HepG2 (cell line): Measurements from ENCODE around the gene B4GALT5. TPM values are rescaled to one million over a fixed set of nuclear protein-coding genes. Genes with fewer than 3 reads are reported as not detected.

ENCODE experiments used
- CCAR2 ChIP-seq: fragments of 200-400 bp; formaldehyde crosslinking; optimal IDR thresholded peaks from 2 replicates; pipeline ENCODE3; 2018; ENCODE audit warnings: low read depth, mild to moderate bottlenecking, low read length, moderate library complexity
- CEBPB ChIP-seq: IDR thresholded peaks from 2 replicates; pipeline ENCODE4 v1.6.1; 2011; ENCODE audit warnings: low read depth, low read length, improper control_type of control experiment, borderline replicate concordance
- DR1 ChIP-seq: sonication (generic); formaldehyde crosslinking; IDR thresholded peaks from 2 replicates; pipeline ENCODE4 v1.8.0; 2021; ENCODE audit warnings: mild to moderate bottlenecking, missing genetic modification reagents, inconsistent platforms
- MED1 ChIP-seq: sonication (generic); formaldehyde crosslinking; IDR thresholded peaks from 2 replicates; pipeline ENCODE4 v1.4.0; 2020; ENCODE audit warnings: missing genetic modification reagents
- MIXL1 ChIP-seq: IDR thresholded peaks from 2 replicates; pipeline ENCODE4 v1.6.1; 2016
- MTF1 ChIP-seq: sonication (generic); formaldehyde crosslinking; IDR thresholded peaks from 2 replicates; pipeline ENCODE4 v1.5.0; 2020; ENCODE audit warnings: missing genetic modification reagents
- RCOR2 ChIP-seq: IDR thresholded peaks from 2 replicates; pipeline ENCODE4 v1.6.1; 2016; ENCODE audit warnings: missing biosample characterization, missing genetic modification reagents
- ZKSCAN1 ChIP-seq: fragments of 150-350 bp; IDR thresholded peaks from 2 replicates; pipeline ENCODE4 v1.6.1; 2014; ENCODE audit warnings: low read length
- ZMYM4 ChIP-seq: sonication (generic); formaldehyde crosslinking; IDR thresholded peaks from 2 replicates; pipeline ENCODE4 v1.8.1; 2023; ENCODE audit warnings: mild to moderate bottlenecking, missing genetic modification reagents
- ZNF75D ChIP-seq: sonication (generic); formaldehyde crosslinking; IDR thresholded peaks from 2 replicates; pipeline ENCODE4 v1.8.1; 2023; ENCODE audit warnings: missing genetic modification reagents, mild to moderate bottlenecking, borderline replicate concordance
- ZNF770 ChIP-seq: sonication (generic); formaldehyde crosslinking; IDR thresholded peaks from 2 replicates; pipeline ENCODE4 v1.5.0; 2020; ENCODE audit warnings: mild to moderate bottlenecking, missing genetic modification reagents
- ZNF773 ChIP-seq: sonication (generic); formaldehyde crosslinking; IDR thresholded peaks from 2 replicates; pipeline ENCODE4 v1.4.0; 2020; ENCODE audit warnings: missing genetic modification reagents, borderline replicate concordance
- ZNF780A ChIP-seq: sonication (generic); formaldehyde crosslinking; IDR thresholded peaks from 2 replicates; pipeline ENCODE4 v1.8.0; 2022; ENCODE audit warnings: mild to moderate bottlenecking, missing genetic modification reagents, moderate library complexity
- polyA plus RNA-seq, 8 experiments: library from polyadenylated mRNA; depleted of rRNA in 3 of 8; stranded (reverse) in 7 of 8; unstranded in 1 of 8; fragments of >200 nt; fragmentation: Illumina TruSeq in 4 of 8; extraction: Trizol in 4 of 8; gene quantifications; 2 replicates each; pipeline versions ENCODE4 v1.2.1 to v1.2.3, GENCODE V29; 2011 to 2016; ENCODE audit warnings: low read depth in 4 of 8, missing spikeins in 1 of 8, mixed read lengths in 1 of 8; ENCODE audit not compliant: insufficient read depth in 1 of 8
- total RNA-seq, 5 experiments: library from RNA; depleted of rRNA; stranded (reverse); fragments of >200 nt; fragmentation: Illumina TruSeq; extraction: Trizol; gene quantifications; 2 replicates each; pipeline ENCODE4 v1.2.3, GENCODE V29; 2016; ENCODE audit warnings: low read depth in 1 of 5
- TF ChIP-seq, protein P1 (sequence below): sonication (generic); formaldehyde crosslinking; IDR thresholded peaks from 2 replicates; pipeline ENCODE4 v1.5.1; 2020; ENCODE audit warnings: mild to moderate bottlenecking, missing genetic modification reagents, borderline replicate concordance
- TF ChIP-seq, protein P2 (sequence below), 2 experiments: sonication (generic) in 1 of 2; formaldehyde crosslinking in 1 of 2; IDR thresholded peaks; 2 replicates each; pipeline versions ENCODE4 v1.4.0 to v1.6.1; 2016 to 2020; ENCODE audit warnings: borderline replicate concordance in 1 of 2, low read depth in 1 of 2, mild to moderate bottlenecking in 1 of 2, missing genetic modification reagents in 1 of 2
- TF ChIP-seq, protein P3 (sequence below): sonication (generic); formaldehyde crosslinking; IDR thresholded peaks from 2 replicates; pipeline ENCODE4 v1.5.1; 2020; ENCODE audit warnings: missing genetic modification reagents, mild to moderate bottlenecking, borderline replicate concordance
- TF ChIP-seq, protein P4 (sequence below): sonication (generic); formaldehyde crosslinking; IDR thresholded peaks from 2 replicates; pipeline ENCODE4 v1.4.0; 2020; ENCODE audit warnings: missing genetic modification reagents, low read depth, mild to moderate bottlenecking, borderline replicate concordance

B4GALT5 gene
- total and polyA plus RNA-seq, 2 of the 13 experiments (the other 11 are each of a cell fraction or from before 2014, with no cell fraction given), result 27.3 to 30.9 TPM

DNA sequence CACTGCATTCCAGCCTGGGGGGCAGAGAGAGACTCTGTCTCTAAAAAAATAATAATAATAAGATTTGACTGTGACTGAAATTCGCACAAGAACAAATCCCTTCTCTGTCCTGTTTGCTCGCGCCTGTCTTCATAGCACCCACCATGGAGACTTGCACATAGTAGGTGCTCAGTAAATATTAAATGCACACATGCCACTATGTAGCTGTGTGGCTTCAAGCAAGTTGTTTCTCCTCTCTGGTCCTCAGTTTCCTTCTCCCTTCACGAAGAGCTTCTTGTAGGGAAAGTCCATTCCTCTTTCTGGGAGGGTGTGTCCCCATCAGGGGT lies 130.4 kb downstream of the B4GALT5 start (continued):
- TF ChIP-seq, protein P1, sequence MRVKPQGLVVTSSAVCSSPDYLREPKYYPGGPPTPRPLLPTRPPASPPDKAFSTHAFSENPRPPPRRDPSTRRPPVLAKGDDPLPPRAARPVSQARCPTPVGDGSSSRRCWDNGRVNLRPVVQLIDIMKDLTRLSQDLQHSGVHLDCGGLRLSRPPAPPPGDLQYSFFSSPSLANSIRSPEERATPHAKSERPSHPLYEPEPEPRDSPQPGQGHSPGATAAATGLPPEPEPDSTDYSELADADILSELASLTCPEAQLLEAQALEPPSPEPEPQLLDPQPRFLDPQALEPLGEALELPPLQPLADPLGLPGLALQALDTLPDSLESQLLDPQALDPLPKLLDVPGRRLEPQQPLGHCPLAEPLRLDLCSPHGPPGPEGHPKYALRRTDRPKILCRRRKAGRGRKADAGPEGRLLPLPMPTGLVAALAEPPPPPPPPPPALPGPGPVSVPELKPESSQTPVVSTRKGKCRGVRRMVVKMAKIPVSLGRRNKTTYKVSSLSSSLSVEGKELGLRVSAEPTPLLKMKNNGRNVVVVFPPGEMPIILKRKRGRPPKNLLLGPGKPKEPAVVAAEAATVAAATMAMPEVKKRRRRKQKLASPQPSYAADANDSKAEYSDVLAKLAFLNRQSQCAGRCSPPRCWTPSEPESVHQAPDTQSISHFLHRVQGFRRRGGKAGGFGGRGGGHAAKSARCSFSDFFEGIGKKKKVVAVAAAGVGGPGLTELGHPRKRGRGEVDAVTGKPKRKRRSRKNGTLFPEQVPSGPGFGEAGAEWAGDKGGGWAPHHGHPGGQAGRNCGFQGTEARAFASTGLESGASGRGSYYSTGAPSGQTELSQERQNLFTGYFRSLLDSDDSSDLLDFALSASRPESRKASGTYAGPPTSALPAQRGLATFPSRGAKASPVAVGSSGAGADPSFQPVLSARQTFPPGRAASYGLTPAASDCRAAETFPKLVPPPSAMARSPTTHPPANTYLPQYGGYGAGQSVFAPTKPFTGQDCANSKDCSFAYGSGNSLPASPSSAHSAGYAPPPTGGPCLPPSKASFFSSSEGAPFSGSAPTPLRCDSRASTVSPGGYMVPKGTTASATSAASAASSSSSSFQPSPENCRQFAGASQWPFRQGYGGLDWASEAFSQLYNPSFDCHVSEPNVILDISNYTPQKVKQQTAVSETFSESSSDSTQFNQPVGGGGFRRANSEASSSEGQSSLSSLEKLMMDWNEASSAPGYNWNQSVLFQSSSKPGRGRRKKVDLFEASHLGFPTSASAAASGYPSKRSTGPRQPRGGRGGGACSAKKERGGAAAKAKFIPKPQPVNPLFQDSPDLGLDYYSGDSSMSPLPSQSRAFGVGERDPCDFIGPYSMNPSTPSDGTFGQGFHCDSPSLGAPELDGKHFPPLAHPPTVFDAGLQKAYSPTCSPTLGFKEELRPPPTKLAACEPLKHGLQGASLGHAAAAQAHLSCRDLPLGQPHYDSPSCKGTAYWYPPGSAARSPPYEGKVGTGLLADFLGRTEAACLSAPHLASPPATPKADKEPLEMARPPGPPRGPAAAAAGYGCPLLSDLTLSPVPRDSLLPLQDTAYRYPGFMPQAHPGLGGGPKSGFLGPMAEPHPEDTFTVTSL (CRISPR knock-in tag), result 0 out of 2 replicates have a peak, but pooled peaks have one; percentile 13
- no peak for TF ChIP-seq ZNF75D (CRISPR knock-in tag)
- peak; percentile 14; the same call in 1 of the 2 replicates for TF ChIP-seq RCOR2 (CRISPR knock-in tag)
- TF ChIP-seq CCAR2, result peak; percentile 64
- TF ChIP-seq CEBPB, result no peak
- TF ChIP-seq ZMYM4 (CRISPR knock-in tag), result no peak
- no peak for TF ChIP-seq MIXL1 (CRISPR knock-in tag)
- TF ChIP-seq ZNF773, result no peak
- TF ChIP-seq, protein P2, sequence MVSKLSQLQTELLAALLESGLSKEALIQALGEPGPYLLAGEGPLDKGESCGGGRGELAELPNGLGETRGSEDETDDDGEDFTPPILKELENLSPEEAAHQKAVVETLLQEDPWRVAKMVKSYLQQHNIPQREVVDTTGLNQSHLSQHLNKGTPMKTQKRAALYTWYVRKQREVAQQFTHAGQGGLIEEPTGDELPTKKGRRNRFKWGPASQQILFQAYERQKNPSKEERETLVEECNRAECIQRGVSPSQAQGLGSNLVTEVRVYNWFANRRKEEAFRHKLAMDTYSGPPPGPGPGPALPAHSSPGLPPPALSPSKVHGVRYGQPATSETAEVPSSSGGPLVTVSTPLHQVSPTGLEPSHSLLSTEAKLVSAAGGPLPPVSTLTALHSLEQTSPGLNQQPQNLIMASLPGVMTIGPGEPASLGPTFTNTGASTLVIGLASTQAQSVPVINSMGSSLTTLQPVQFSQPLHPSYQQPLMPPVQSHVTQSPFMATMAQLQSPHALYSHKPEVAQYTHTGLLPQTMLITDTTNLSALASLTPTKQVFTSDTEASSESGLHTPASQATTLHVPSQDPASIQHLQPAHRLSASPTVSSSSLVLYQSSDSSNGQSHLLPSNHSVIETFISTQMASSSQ (IDR thresholded peaks at IDR 0.05; ENCODE audit: low read depth), result 0 out of 2 replicates have a peak, but pooled peaks have one; percentile 49
- TF ChIP-seq, protein P2 (CRISPR knock-in tag; IDR thresholded peaks at IDR 0.05; ENCODE audit: borderline replicate concordance), result no peak
- TF ChIP-seq, protein P3, sequence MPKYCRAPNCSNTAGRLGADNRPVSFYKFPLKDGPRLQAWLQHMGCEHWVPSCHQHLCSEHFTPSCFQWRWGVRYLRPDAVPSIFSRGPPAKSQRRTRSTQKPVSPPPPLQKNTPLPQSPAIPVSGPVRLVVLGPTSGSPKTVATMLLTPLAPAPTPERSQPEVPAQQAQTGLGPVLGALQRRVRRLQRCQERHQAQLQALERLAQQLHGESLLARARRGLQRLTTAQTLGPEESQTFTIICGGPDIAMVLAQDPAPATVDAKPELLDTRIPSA (CRISPR knock-in tag), result no peak
- TF ChIP-seq, protein P4, sequence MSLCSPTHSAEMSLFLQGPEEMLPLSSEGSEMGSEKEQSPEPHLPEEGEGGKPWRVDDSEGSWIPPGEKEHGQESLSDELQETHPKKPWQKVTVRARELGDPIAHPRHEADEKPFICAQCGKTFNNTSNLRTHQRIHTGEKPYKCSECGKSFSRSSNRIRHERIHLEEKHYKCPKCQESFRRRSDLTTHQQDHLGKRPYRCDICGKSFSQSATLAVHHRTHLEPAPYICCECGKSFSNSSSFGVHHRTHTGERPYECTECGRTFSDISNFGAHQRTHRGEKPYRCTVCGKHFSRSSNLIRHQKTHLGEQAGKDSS (CRISPR knock-in tag), result no peak
- no peak for TF ChIP-seq MED1 (CRISPR knock-in tag)
- TF ChIP-seq MTF1, result no peak
- no peak for TF ChIP-seq ZNF780A (CRISPR knock-in tag)
- peak; percentile 1; the same call in 1 of the 2 replicates for TF ChIP-seq ZNF770
- TF ChIP-seq DR1 (CRISPR knock-in tag), result no peak
- TF ChIP-seq ZKSCAN1, result peak; percentile 98
